Bone marrow (tissue), 2 donors: ENCODE data around the gene CYFIP2.

ENCODE experiments used
- DNase-seq, 2 donors: peaks; one replicate each; lab custom pipeline; 2025; lab: John Stamatoyannopoulos, UW

CYFIP2 gene

DNA sequence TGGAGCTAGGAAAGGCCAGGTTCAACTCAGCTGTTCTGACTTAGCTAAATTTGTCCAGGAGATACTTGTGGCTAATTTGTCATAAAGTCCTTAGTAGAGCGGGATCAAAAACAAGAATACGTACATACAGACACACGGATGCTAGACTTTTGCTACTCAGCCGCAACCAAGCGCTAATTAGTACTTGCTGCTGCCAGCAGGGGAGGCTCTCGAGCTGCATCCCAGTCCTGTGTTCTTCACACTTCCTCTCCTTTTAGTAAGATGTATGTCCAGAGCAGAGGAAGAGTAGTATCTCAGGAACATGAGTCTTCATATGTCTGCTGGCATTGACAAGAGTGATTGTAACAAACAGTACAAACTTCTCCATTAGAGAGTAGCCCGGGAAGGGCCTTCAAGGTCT lies 58.3 kb downstream of the CYFIP2 start:
- DNase-seq, result peak in 1 of 2 donors; percentile 18

DNA sequence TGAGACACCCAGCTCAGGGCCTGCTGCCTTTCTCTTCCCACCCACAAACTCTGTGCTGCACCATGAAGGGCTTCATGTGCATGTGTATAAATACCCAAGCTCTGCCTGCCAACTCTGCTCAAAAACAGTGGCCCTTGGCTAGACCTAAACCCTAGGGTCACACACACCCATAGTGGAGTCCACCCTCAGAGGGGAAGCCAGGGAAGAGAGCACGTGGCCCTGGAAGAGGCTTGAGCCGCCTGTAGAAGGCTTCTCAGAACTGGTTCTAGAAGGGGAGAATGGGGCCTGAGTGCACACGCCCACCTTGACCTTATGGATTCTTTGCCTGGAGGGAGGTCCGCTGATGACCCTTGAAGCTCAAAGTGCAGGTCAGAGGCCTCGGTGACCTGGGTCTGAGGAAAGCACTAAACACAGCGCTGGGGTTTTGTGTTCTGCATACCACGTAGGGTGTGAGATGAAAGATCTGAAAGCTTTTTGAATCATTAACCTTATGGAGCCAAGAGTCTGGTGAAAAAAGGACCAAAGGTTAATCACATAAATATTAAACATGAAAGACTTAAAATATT lies 60.6 kb downstream of the CYFIP2 start:
- no peak for DNase-seq

DNA sequence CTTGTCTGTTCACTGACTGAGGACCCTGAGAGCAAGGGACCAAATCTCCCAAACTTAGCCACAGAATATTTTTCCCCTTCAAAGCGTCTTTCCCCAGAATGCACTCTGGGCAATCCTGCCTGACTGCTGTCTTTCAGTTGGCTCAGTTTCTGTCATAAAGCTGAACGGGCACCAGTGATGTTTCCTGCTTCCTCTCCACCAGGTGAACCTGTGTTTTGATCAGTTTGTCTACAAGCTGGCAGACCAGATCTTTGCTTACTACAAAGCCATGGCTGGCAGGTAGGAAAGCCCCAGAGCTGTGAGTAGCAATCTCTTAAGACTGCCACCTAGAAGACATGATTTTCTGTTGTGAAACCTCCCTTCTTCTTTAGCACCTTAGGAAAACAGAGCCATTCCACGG lies 61.8 kb downstream of the CYFIP2 start:
- DNase-seq, result no peak

DNA sequence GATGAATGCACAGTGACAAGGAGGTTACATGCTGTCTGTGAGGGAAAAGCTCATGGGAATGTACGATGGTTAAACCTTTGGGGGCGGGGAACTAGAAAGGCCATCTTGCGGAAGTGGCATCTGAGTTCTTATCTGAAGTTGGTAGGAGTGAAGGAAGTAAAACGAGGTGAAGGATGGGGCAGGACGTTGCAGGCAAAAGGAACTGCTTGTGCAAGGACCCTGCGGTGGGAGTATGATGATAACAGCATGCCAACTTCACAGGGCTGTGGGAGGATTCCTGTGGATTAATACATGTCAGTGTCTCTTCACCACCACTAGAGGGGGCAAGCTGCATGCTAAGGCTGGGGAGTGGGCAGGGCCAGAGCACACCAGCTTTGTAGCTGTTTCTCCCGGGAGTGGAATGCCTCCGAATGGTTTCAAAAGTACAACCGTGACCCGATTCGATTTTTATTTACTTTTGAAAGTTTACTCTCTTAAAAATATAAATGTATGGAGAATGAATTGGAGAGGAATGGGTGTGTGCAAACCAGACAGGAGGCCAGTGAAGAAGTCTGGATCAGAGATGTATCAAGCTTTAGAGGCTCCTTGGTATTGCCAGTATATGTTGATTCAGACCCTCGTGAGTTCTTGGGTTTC lies 62.5 kb downstream of the CYFIP2 start:
- DNase-seq, result peak; percentile 23 to 64

DNA sequence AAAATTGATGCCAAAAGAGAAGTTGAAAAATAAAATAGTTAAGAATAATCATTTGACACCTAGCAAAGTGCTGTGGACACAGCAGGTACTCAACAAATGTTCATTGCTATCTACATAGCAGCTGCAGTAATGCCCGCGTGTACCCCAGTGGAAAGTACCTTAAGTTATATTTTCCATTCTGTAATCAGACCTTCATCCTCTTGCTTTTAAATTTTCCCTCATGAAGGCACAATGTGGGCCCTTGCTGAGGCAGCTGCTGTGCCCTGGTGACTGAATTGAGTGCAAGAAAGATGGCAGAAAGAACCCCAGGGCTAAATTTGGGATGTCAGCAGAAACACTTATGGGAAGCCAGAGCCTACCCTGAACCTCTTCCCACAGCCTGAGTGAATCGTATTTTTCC lies 65.9 kb downstream of the CYFIP2 start:
- DNase-seq, result no peak

DNA sequence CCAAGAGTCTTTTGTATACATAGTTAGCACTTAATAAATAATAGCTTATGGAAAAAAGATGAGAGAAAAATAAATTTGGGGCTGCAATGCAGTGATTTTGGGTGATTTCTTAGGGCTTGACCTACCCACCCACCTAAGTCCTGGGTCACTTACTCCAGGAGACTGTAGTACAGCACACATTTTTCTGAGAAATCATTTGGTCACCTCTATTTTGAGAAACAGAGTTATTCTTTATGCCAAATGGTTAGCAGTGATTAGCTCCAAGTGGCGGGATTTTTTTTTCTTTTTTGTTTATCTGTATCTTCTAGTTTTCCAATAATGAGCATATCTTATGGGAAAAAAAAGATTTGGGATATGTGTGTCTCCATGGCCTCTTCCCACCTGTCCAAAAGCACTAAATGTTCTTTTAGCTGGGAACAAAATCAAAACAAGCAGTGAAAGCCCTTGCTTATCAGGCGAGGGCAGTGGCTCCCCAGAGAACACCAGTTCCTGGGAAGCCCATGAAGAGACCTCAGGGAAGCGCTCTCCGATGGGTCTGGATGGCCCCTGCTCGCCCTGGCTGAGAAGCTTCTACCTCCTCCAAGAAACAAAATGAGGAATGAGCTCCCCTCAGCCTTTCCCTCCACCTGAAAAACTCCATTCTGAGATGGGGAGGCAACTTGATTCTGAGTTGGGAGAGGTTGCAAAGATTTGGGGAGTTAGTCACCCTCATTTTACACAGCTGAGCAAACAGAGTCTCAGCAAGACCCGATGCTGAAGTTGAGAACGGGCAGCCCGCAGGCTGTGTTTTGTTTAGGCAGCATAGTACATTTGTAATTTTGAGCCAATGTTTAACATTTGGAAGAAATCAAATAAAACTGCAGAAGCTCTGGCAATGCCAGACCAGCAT lies 69.9 kb downstream of the CYFIP2 start:
- no peak for DNase-seq

DNA sequence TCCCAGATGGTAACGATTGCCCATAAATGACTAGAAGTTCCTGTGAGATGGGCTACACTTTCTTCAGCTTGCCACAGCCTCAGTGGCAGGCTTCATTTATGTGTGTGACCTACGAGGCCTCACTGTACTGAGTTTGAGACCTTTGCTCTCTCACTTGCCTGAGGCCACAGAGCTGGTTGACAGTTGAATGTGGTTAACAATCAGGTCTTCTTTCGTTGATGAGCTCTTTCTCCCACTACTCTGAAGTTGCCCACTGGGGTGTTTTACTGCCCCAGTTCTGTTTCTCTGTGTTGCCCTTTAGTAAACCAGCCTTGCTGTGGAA lies 70.5 kb downstream of the CYFIP2 start:
- no peak for DNase-seq

DNA sequence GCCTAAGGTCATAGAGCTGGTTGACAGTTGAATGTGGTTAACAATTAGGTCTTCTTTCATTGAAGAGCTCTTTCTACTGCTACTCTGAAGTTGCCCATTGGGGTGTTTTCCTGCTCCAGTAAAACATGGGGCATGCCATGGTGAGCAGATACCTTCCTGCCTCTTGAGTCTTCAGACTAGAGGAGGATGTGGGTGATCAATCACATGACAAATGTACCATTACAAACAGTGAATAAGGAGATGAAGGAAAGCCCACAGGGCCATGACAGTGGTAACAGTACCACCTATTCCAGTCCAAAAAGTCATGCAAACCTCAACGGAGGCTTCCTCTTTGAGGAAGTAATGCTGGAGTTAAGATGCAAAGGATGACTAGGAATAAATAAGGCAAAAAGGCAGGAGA lies 73.5 kb downstream of the CYFIP2 start:
- no peak for DNase-seq

DNA sequence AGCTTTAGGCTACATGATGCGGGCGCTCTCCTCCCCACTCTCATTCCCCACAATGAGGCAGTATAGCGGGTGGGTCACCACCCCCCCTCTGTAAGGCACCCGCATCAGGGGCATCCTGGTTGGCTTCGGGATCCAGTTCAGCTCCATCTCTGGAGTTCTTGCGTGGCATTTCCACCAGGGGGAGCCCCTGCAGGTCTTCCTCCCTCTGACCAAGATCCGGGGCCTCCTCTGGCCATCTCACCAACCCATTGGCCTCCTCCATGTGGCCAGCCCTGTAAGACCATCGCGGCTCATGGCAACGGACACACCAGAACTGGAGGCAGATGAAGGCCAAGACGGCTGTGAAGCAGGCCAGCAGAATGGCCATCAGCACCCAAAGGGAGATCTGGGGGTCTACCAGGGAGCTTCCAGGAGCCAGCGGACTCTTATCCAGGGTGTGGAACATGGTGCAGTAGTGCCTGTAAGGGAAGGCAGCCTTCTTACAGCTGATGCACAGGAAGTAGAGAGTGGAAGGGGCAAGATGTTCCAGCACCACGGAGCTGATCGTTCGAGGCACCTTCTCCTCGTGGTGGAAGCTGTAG lies 77.0 kb downstream of the CYFIP2 start:
- DNase-seq, result no peak

DNA sequence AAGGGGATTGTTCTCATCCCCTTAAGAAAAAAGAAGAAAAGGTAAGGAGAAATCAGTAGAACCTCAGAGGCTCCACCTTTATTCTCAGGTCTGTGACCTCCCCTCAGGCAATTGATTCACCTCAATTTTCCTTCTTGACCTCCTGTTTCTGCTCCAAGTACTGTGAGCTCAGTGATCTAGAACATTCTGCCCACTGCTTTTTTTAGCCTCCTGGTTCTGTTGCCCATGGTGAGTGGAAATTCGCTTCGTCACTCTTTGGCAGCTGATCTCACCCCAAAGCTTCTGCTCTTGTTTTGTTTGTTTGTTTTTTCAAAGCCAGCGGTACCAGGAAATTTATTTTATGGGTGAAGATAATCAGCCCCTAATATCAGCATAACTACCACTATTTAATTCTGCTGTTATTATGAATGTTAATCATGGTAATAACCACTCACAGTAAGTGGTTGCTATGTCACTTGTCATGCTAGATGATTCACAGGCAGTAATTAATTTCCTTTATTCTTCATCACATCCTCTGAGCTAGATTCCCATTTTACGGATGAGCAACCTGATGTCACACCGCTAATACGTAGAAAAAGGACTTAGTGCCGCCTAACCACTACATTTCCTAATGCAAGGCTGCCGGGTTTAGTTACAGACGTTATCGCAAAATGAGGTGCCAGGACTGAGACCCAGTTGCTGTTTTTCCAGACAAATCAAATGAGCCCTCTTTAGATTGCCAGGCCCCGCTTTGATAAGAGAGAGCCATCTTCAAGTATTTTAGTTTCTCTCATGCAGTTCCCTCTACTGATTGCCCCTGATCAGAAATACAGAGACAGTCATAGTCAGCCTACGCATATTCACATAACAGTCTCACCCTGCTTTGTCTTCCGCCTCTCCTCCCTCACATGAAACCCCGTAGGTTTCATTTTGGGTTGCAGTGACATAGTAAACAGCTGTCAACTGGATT lies 78.2 kb downstream of the CYFIP2 start:
- no peak for DNase-seq

DNA sequence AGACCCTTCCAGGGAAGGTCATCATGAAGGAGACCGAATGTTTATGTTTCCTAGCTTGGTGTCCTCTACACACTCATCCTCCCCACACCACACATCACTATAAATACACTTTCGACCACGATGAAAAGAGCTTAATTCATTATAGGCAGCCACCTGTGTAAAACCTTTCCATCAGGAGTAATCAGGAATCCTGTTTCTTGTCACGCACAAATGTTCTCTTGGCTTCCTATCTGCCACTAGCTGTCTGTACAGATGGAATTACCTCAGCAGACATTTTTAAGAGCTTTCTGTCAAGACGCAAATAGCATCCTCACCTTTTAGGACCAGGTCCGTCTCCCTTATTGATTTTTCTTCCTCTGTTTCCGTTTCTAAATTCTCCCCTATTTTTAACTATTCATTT lies 79.1 kb downstream of the CYFIP2 start:
- no peak for DNase-seq

DNA sequence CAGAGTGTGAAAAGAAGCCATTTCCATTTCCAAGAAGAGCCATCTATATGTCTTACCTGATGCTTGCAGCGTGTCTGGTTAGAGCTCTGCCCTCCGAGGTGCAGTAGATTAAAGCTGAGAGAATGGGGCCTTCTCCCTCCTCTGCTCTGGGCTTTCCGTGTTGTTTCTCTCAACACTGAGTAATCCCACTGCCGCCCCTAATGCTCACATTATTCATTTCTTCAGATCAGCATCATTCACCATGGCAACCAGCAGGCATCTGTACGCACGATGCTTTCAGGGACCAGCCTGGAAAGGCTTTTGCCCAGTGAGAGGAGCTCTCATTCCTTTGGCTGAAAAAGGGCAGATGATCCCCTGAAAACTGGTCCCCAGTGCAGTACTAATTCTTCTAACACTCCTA lies 79.6 kb downstream of the CYFIP2 start:
- no peak for DNase-seq

DNA sequence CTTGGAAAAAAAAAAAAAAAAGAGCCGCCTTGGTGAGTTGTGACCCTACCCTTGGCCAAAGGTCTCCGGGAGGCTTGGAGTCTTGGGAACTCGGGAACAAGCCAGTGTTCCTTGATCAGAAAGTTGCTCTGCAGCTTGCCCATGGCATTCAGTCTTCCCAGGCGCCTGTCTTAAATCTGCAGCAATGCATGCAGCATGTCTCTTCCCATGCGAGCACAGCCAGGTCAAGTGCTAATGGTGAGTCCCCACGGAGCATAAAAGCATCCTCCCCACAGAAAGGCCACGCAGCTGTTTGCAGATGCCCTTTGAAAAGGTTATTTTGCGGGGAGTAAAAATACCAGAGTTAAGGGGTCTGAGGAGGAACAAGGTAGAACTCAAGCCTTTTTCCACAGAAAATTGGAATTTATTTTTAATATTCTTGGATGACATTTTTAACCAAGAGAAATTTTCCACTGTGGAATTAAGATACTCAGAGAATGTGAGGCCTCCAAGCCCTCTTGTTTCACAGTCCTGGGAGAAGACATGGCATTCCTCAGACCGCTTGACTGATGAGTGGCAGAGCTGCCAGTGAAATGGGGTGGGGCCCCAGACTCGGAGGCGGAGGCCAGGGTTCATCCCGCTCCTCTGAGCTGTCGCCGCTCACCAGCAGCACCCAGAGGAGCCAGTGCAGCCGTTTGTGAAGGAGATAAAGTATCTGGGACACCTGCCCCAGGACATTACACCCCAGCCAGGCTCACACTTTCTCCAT lies 81.6 kb downstream of the CYFIP2 start:
- DNase-seq, result no peak

DNA sequence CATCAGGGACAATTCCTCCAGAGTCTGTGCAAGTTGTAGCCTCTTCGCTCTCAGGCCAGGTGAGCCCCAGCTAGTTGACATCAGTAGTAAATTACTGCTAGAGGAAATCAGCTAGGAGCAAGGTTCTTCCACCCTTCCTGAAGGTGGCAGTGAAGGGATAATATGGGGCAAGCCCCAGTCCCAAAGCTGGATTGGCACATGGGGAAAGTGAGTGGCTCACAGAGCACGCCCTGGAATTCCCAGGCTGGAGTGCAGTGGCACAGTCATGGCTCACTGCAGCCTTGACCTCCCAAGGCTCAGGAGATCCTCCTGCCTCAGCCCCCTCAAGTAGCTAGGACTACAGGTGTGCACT lies 82.1 kb downstream of the CYFIP2 start:
- DNase-seq, result no peak

DNA sequence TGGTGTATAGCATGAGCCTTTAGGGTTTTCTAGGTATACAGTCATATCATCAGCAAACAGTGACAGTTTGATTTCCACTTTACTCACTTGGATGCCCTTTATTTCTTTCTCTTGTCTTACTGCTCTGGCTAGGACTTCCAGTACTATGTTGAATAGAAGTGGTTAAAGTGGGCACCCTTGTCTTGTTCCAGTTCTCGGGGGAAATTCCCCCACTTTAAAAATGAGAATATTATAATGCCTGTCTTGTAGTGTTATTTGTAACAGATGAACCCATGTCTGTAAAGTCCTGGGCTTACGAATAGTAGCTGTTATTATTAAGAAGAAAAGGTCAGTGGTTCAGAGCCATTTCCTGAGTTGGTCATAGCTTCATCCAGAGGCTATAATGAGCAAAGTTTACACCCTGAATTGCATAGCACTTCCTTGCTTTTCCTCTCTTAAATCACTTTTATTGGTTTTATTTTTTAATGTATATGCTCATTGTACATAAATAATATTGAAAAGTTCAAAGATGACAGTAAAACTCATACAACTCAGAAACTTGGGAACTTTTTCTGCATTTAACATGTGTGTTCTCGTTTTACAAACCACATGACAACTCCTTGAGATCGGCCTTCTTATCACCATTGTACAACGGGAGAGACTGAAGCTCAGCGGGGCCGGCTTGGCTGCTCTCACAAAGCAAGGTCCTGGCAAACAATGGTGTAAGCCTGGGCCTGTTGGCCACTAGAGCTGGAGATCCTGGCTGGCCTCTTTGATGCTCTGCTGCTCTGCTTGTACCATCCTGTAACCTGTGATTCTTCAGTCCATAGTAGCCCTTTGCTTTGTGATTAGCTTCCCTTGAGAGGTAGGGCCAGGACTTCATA lies 85.2 kb downstream of the CYFIP2 start:
- no peak for DNase-seq

DNA sequence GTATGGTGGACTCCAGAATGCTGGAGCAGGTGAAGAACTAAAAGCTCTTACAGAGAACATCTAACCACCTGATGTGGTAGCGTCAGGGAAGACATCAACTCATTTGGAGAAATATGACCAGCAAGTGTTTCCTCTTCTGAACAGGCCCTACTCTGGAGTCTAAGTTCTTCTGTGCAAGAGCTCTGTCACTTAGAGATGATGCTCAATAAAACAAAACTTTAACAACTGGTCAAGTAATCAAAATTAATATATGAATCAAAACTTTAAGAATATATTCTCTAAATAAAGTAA lies 85.8 kb downstream of the CYFIP2 start:
- no peak for DNase-seq

DNA sequence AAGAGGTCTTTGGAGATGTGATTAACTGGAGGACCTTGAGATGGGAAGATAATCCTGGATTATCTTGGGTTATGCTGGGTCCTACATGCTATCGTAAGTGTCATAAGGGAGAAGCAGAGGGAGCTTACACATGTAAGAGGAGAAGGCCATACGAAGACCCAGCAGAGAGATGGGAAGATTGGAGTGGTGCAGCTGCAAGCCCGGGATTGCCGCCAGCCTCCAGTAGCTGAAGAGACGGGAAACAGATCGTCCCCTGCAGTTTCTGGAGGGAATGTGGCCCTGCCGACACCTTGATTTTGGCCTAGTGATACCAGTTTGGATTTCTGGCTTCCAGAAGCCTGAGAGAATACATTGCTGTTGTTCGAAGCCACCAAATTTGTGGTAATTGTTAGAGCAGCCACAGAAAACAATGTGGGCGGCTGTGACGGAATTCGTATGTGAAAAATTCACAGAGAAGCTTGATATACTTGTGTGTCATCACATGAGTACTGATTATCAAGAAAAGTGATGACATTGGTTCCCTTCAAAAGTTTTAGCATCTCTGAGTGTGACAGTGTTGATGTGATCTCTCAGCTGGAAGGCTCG lies 86.9 kb downstream of the CYFIP2 start:
- DNase-seq, result no peak

DNA sequence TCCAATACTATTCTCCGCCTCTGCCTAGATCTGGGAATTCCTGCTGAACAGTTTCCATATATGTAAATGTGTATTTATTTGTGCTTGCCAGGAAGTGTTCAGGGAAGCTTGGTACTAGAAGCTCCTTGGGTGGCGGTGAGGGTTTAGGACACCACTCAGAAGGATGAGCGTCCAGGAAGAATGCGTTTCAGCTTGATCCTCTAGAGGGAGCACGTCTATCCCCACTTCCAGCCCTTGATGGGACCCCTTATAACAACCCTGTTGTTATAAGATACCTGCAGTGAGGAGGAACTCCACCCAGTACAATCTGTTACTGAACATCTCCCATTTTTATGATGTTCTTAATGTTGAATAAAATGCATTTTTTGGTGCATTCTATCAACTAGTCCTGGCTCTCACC lies 88.9 kb downstream of the CYFIP2 start:
- no peak for DNase-seq

DNA sequence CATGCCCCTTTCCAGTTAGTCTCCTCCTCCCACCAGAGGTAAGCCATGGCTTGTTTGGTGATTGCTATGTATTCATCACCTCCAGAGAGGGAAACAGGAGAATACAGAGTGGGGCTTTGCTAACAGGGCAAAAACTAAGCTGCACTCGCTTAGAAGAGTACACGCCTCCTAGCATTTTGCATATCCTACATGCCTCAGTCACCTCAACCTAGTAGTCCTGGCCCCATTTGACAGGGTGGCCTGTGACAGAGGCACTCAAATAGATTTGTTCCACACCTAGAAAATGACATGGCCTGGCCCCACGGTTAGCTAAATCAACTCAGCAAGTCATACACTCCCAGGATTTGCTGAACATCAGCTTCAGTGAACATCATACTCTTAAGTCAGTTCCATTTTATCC lies 90.7 kb downstream of the CYFIP2 start:
- DNase-seq, result no peak

DNA sequence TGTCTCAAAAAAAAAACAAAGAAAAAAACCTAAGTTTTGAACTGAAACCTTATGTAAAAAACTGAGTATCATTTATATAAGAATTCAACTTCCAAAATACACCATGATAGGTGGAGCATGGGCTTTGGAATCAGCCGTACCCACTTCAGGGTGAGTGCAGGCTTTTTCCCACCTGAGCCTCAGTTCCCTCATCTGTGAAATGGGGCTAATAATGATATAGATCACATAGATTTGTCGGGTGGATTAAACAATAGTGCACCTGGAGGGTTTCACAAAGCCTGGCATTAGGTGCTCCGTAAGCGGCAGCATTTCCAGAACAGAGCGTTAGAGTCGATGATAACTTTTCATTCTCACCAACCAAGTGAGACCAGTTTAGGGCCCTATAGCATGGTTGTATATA lies 91.9 kb downstream of the CYFIP2 start:
- no peak for DNase-seq
